Lower lobe of right lung (tissue), 2 donors: ENCODE measurements around the gene EZH2. TPM values are rescaled to one million over a fixed set of nuclear protein-coding genes. Genes with fewer than 3 reads are reported as not detected.

Source experiments
- ATAC-seq, 2 donors: fragments of 200-7000 bp; cut with Tn5 transposase; one replicate each; pipeline ENCODE4 v1.9.1; 2020 to 2022; ENCODE audit warnings: mild to moderate bottlenecking in 2 of 2, moderate library complexity in 2 of 2
- DNase-seq: peaks from one replicate; pipeline ENCODE4 v3.0.0-alpha.2; 2020
- H3K27ac ChIP-seq: fragments of 200-600 bp; one replicate; pipeline ENCODE4 v1.8.0; 2022
- H3K27me3 ChIP-seq: fragments of 200-600 bp; one replicate; pipeline ENCODE4 v1.8.0; 2022; ENCODE audit warnings: low read depth
- H3K36me3 ChIP-seq: fragments of 200-600 bp; one replicate; pipeline ENCODE4 v1.8.0; 2022; ENCODE audit warnings: mild to moderate bottlenecking
- H3K4me1 ChIP-seq: fragments of 200-600 bp; one replicate; pipeline ENCODE4 v1.8.0; 2022
- H3K4me3 ChIP-seq: fragments of 200-600 bp; one replicate; pipeline ENCODE4 v1.8.0; 2022; ENCODE audit warnings: mild to moderate bottlenecking
- H3K9me3 ChIP-seq: fragments of 200-600 bp; one replicate; pipeline ENCODE4 v1.8.0; 2022
- intact Hi-C: fragments of 100-400 bp; cut with DNase I; formaldehyde crosslinking; loops from one replicate; pipeline ENCODE4 v1.11.0; 2022
- total RNA-seq: library from RNA; stranded (reverse); fragmentation: NEBNext Ultra II Directional; extraction: Animal tissue kit (Norgen Biotek cat#: 25700); gene quantifications from one replicate; pipeline ENCODE4 v1.2.1, GENCODE V29; 2021
- TF ChIP-seq, protein P1 (sequence below): fragments of 200-600 bp; IDR thresholded peaks from one replicate; pipeline ENCODE4 v1.8.0; 2022; ENCODE audit warnings: antibody characterized with exemption, mild to moderate bottlenecking
- donor health status: DM: no; HTN: yes; CAD: no; lungs with severe emphysema.

The EZH2 gene
- total RNA-seq, 1 donor from 2014 or later = 3.5 TPM

- Histone ChIP-seq H3K27ac (no peak overlapping the region), H3K4me1 (no peaks in the 10 kb centered on the region), H3K9me3 (peaks cover 12% of the 10 kb centered on the region), H3K36me3 (no peaks in the 10 kb centered on the region), H3K27me3 (no peaks in the 10 kb centered on the region), H3K4me3 (no peak overlapping the region)
- DNase-seq (no peak), ATAC-seq (no peak)
- intact Hi-C loops = no loop called here
- TF ChIP-seq, protein P1, sequence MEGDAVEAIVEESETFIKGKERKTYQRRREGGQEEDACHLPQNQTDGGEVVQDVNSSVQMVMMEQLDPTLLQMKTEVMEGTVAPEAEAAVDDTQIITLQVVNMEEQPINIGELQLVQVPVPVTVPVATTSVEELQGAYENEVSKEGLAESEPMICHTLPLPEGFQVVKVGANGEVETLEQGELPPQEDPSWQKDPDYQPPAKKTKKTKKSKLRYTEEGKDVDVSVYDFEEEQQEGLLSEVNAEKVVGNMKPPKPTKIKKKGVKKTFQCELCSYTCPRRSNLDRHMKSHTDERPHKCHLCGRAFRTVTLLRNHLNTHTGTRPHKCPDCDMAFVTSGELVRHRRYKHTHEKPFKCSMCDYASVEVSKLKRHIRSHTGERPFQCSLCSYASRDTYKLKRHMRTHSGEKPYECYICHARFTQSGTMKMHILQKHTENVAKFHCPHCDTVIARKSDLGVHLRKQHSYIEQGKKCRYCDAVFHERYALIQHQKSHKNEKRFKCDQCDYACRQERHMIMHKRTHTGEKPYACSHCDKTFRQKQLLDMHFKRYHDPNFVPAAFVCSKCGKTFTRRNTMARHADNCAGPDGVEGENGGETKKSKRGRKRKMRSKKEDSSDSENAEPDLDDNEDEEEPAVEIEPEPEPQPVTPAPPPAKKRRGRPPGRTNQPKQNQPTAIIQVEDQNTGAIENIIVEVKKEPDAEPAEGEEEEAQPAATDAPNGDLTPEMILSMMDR = no peak
Measured at GRCh38 chr7:148867596-148868377, 16.3 kb downstream of the EZH2 start.

GRCh38 chr7:148866362-148866761 lies 17.7 kb downstream of the EZH2 start:
- TF ChIP-seq, protein P1 = no peak
- Histone ChIP-seq H3K9me3 (peaks cover 12% of the 10 kb centered on the region), H3K27me3 (no peaks in the 10 kb centered on the region), H3K4me1 (no peaks in the 10 kb centered on the region), H3K36me3 (no peaks in the 10 kb centered on the region), H3K4me3 (no peak overlapping the region), H3K27ac (no peak overlapping the region)
- intact Hi-C loops = no loop called here
- DNase-seq (no peak), ATAC-seq (no peak)

- Histone ChIP-seq H3K4me1 (no peaks in the 10 kb centered on the region), H3K36me3 (no peaks in the 10 kb centered on the region), H3K27me3 (no peaks in the 10 kb centered on the region), H3K27ac (no peak overlapping the region), H3K4me3 (no peak overlapping the region), H3K9me3 (peaks cover 12% of the 10 kb centered on the region)
- TF ChIP-seq, protein P1 = no peak
- intact Hi-C loops = no loop called here
- no peak for ATAC-seq
- DNase-seq = no peak
Measured at GRCh38 chr7:148865283-148865682, 18.8 kb downstream of the EZH2 start.

DNA sequence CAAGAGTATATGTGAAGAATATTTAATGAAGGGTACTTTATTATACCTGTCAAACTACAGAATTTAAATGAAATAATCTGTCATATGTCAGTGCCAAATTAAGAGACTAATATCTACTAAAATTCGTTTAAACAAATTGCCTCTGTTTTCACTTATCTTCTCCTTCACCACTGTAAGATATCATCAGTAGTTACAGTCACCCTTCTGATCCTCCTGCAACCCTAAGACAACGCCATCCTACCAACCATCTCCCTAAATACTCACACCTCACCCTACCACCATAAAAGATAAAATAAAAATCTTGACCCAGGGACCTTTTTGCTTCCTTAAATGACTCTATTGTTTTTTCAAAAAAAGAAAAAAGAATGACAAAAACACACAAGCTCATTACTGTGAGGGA lies 20.8 kb downstream of the EZH2 start:
- no peak for DNase-seq
- Histone ChIP-seq H3K9me3 (peaks cover 12% of the 10 kb centered on the region), H3K4me3 (no peak overlapping the region), H3K36me3 (no peaks in the 10 kb centered on the region), H3K4me1 (no peaks in the 10 kb centered on the region), H3K27me3 (no peaks in the 10 kb centered on the region), H3K27ac (no peak overlapping the region)
- intact Hi-C loops = no loop called here
- ATAC-seq = no peak
- TF ChIP-seq, protein P1 = no peak

DNA sequence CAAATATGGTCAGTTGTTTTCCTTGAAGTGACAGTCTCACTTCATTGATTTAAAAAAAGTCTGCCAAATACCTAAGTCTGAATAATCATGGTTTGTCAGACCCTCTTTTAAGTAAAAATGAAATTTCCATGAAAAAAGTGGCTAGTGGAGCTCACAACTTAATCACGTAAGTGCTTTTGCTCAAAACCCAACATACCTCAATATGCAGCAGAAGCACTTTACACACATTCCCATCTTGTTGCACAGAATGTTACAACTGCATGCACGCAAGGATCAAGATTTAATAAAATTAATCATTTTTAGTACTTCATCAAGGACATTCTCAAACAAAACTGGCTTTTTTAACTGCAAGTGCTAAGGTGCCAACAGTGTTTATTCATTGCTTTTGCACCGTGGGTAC lies 21.6 kb downstream of the EZH2 start:
- H3K36me3 ChIP-seq = no peaks in the 10 kb centered on the region
- intact Hi-C loops = no loop called here
- H3K9me3 ChIP-seq = peaks cover 5% of the 10 kb centered on the region
- ATAC-seq (no peak), DNase-seq (no peak)
- no peak overlapping the region for H3K27ac ChIP-seq
- H3K4me3 ChIP-seq = no peak overlapping the region
- no peaks in the 10 kb centered on the region for H3K27me3 ChIP-seq
- TF ChIP-seq, protein P1 = no peak
- H3K4me1 ChIP-seq = no peaks in the 10 kb centered on the region
